ENCODE results near the gene PRKG2.

DNA sequence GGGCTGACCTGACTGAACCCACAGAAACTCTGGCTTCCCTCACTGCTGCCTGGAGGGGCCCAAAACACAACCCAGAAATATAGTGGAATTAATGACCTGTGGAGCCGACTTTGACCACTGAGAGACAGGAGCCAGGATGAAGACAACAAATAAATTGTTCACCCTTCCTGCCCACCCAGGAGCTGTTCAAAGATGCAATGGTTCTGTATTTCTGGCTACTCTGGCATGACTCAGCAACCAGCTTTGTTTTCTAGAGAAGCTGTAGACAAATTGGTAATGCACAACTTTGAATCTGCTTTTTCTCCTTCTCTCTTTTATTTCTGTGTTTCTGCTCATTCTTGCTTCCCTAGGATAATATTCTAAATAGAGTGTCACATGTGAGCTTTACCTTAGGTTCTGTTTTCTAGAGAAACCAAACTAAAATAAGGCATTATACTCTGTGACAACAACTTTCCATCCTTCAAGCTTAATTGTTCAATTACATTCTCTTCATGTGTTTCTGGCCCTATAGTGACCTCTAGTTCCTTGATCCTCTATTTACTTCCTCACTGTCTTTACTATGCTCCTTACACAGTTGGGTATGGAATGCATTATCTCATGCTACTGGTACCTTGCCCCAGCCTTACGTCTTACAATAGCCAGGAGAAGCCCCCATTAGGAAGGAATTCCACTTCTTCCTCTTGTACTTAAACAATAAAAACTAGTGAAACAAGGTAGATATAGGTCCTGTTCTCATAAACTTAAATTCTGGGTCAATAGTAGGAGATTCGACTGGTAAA is 6.5 kb upstream of the PRKG2 start:
- TF ChIP-seq, protein P1, sequence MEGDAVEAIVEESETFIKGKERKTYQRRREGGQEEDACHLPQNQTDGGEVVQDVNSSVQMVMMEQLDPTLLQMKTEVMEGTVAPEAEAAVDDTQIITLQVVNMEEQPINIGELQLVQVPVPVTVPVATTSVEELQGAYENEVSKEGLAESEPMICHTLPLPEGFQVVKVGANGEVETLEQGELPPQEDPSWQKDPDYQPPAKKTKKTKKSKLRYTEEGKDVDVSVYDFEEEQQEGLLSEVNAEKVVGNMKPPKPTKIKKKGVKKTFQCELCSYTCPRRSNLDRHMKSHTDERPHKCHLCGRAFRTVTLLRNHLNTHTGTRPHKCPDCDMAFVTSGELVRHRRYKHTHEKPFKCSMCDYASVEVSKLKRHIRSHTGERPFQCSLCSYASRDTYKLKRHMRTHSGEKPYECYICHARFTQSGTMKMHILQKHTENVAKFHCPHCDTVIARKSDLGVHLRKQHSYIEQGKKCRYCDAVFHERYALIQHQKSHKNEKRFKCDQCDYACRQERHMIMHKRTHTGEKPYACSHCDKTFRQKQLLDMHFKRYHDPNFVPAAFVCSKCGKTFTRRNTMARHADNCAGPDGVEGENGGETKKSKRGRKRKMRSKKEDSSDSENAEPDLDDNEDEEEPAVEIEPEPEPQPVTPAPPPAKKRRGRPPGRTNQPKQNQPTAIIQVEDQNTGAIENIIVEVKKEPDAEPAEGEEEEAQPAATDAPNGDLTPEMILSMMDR (IDR thresholded peaks at IDR 0.05): no peak
- no peak for TF ChIP-seq POLR2A (IDR thresholded peaks at IDR 0.05)
